HG03457 (cell line): ENCODE results near the gene SH3BP5.

Source experiments
- ATAC-seq: cut with Tn5 transposase; IDR thresholded peaks from one replicate; pipeline ENCODE4 v1.9.1; 2021; ENCODE audit warnings: moderate number of reproducible peaks; ENCODE audit not compliant: unreplicated experiment

The SH3BP5 gene

GRCh38 chr3:15300323-15301078, 31.9 kb downstream of the SH3BP5 start:
- no peak for ATAC-seq

- no peak for ATAC-seq
Measured at GRCh38 chr3:15299036-15299435, 33.4 kb downstream of the SH3BP5 start.

GRCh38 chr3:15298504-15298903, 33.9 kb downstream of the SH3BP5 start:
- no peak for ATAC-seq

GRCh38 chr3:15297608-15298350, 34.6 kb downstream of the SH3BP5 start:
- ATAC-seq: no peak

- ATAC-seq: no peak
Measured at GRCh38 chr3:15295506-15295905, 36.9 kb downstream of the SH3BP5 start.

- ATAC-seq: no peak
Measured at GRCh38 chr3:15294929-15295328, 37.5 kb downstream of the SH3BP5 start.

GRCh38 chr3:15292765-15293522, 39.4 kb downstream of the SH3BP5 start:
- no peak for ATAC-seq

GRCh38 chr3:15291589-15292541, 40.5 kb downstream of the SH3BP5 start:
- ATAC-seq: peak; percentile 84

- no peak for ATAC-seq
Measured at GRCh38 chr3:15290736-15291135, 41.6 kb downstream of the SH3BP5 start.

- no peak for ATAC-seq
Measured at GRCh38 chr3:15289661-15290060, 42.7 kb downstream of the SH3BP5 start.

GRCh38 chr3:15288331-15289035, 43.9 kb downstream of the SH3BP5 start:
- no peak for ATAC-seq

GRCh38 chr3:15287565-15288330, 44.6 kb downstream of the SH3BP5 start:
- no peak for ATAC-seq

- ATAC-seq: no peak
Measured at GRCh38 chr3:15286022-15286421, 46.4 kb downstream of the SH3BP5 start.

- no peak for ATAC-seq
Measured at GRCh38 chr3:15284121-15284889, 48.1 kb downstream of the SH3BP5 start.

- no peak for ATAC-seq
Measured at GRCh38 chr3:15283702-15284101, 48.7 kb downstream of the SH3BP5 start.

GRCh38 chr3:15281817-15282216, 50.6 kb downstream of the SH3BP5 start:
- no peak for ATAC-seq

- ATAC-seq: no peak
Measured at GRCh38 chr3:15280853-15281532, 51.4 kb downstream of the SH3BP5 start.
